Fibroblast of lung (primary cell): ENCODE results near the gene TNFAIP8L3. TPM values are rescaled to one million over a fixed set of nuclear protein-coding genes. Genes with fewer than 3 reads are reported as not detected.

Source experiments
- DNase-seq, 2 donors: peaks; one replicate each; pipeline versions ENCODE4 v3.0.0 to v3.0.0-alpha.2; 2010; ENCODE audit warnings: low read depth in 2 of 2
- H2AFZ ChIP-seq: 2 replicates; pipeline ENCODE4 v1.5.1; 2012; ENCODE audit warnings: low read length, control low read depth, inconsistent platforms
- H3K27ac ChIP-seq: 2 replicates; pipeline ENCODE4 v1.5.1; 2011; ENCODE audit warnings: low read length, control low read depth; ENCODE audit not compliant: insufficient read depth
- H3K27me3 ChIP-seq: 2 replicates; pipeline ENCODE4 v1.5.1; 2011; ENCODE audit warnings: mild to moderate bottlenecking, low read length; ENCODE audit not compliant: control insufficient read depth, insufficient read depth
- H3K36me3 ChIP-seq: 2 replicates; pipeline ENCODE4 v1.5.1; 2011; ENCODE audit warnings: low read length; ENCODE audit not compliant: control insufficient read depth, insufficient read depth
- H3K4me1 ChIP-seq: 2 replicates; pipeline ENCODE4 v1.5.1; 2011; ENCODE audit warnings: low read length; ENCODE audit not compliant: control insufficient read depth, insufficient read depth; ENCODE audit errors: extremely low read depth
- H3K4me2 ChIP-seq: 2 replicates; pipeline ENCODE4 v1.5.1; 2011; ENCODE audit warnings: low read length, control low read depth; ENCODE audit not compliant: insufficient read depth; ENCODE audit errors: extremely low read depth
- H3K4me3 ChIP-seq, 4 experiments: fragments of 200-600 bp in 1 of 4; sonication (generic) in 1 of 4; replicated peaks in 1 of 4; 2 replicates each; pipeline ENCODE4 v1.5.1; 2011 to 2016; ENCODE audit warnings: low read length in 4 of 4, low read depth in 3 of 4, mild to moderate bottlenecking in 3 of 4, control low read depth in 2 of 4, inconsistent platforms in 1 of 4, mixed read lengths in 1 of 4; ENCODE audit not compliant: insufficient read depth in 1 of 4; ENCODE audit errors: control extremely low read depth in 1 of 4
- H3K79me2 ChIP-seq: 2 replicates; pipeline ENCODE4 v1.5.1; 2012; ENCODE audit warnings: mild to moderate bottlenecking, low read length, inconsistent platforms; ENCODE audit not compliant: control insufficient read depth, insufficient read depth
- H3K9ac ChIP-seq: 2 replicates; pipeline ENCODE4 v1.5.1; 2011; ENCODE audit warnings: mild to moderate bottlenecking, low read length, control low read depth; ENCODE audit not compliant: insufficient read depth
- H3K9me3 ChIP-seq: 2 replicates; pipeline ENCODE4 v1.5.1; 2012; ENCODE audit warnings: low read depth, low read length; ENCODE audit not compliant: control insufficient read depth, insufficient read depth
- H4K20me1 ChIP-seq: 2 replicates; pipeline ENCODE4 v1.5.1; 2011; ENCODE audit warnings: low read length; ENCODE audit not compliant: control insufficient read depth, insufficient read depth; ENCODE audit errors: extremely low read depth
- EZH2 ChIP-seq: IDR thresholded peaks from 2 replicates; pipeline ENCODE4 v1.5.1; 2012; ENCODE audit warnings: low read length, control low read depth, mild to moderate bottlenecking; ENCODE audit errors: missing control alignments
- polyA plus RNA-seq, 2 donors: library from polyadenylated mRNA; depleted of rRNA in 1 of 2; stranded (reverse) in 1 of 2; unstranded in 1 of 2; fragments of >200 nt; gene quantifications; 2 replicates each; pipeline ENCODE4 v1.2.1, GENCODE V29; 2011 to 2012; ENCODE audit warnings: missing spikeins in 1 of 2
- total RNA-seq: library from RNA; depleted of rRNA; stranded (reverse); fragments of >200 nt; gene quantifications from 2 replicates; pipeline ENCODE4 v1.2.1, GENCODE V29; 2014
- TF ChIP-seq, protein P1 (sequence below), 2 donors: IDR thresholded peaks in 1 of 2; conservative IDR thresholded peaks in 1 of 2; 1 replicate in 1 of 2; 2 replicates in 1 of 2; pipeline ENCODE4 v1.5.1; 2011 to 2012; ENCODE audit warnings: low read length in 2 of 2, control low read depth in 1 of 2, inconsistent platforms in 1 of 2, low read depth in 1 of 2, mild to moderate bottlenecking in 1 of 2

The TNFAIP8L3 gene
- total and polyA plus RNA-seq, 2 donors (not counting 1 experiment from before 2014, with no cell fraction given) = 0.57 to 10.7 TPM

GRCh38 chr15:51104512-51104911, 9.8 kb upstream of the TNFAIP8L3 start:
- Histone ChIP-seq H3K36me3 (no peaks in the 10 kb centered on the region), H3K79me2 (no peaks in the 10 kb centered on the region), H3K27me3 (peaks cover 6% of the 10 kb centered on the region), H3K27ac (peak overlapping the region; percentile 59), H3K9ac (no peak overlapping the region), H3K4me1 (peaks cover 16% of the 10 kb centered on the region), H4K20me1 (no peaks in the 10 kb centered on the region), H2AFZ (peak overlapping the region; percentile 52), H3K4me3 (peak overlapping the region in 1 of 4 experiments; percentile 19), H3K9me3 (no peaks in the 10 kb centered on the region), H3K4me2 (peak overlapping the region; percentile 60)
- DNase-seq = peak; percentile 65 to 94
- no peak for TF ChIP-seq EZH2
- TF ChIP-seq, protein P1, sequence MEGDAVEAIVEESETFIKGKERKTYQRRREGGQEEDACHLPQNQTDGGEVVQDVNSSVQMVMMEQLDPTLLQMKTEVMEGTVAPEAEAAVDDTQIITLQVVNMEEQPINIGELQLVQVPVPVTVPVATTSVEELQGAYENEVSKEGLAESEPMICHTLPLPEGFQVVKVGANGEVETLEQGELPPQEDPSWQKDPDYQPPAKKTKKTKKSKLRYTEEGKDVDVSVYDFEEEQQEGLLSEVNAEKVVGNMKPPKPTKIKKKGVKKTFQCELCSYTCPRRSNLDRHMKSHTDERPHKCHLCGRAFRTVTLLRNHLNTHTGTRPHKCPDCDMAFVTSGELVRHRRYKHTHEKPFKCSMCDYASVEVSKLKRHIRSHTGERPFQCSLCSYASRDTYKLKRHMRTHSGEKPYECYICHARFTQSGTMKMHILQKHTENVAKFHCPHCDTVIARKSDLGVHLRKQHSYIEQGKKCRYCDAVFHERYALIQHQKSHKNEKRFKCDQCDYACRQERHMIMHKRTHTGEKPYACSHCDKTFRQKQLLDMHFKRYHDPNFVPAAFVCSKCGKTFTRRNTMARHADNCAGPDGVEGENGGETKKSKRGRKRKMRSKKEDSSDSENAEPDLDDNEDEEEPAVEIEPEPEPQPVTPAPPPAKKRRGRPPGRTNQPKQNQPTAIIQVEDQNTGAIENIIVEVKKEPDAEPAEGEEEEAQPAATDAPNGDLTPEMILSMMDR (conservative IDR thresholded peaks at IDR 0.05 in 1 of 2, IDR thresholded peaks at IDR 0.05 in 1 of 2; ENCODE audit: low read depth in 1 of 2, low read length in 2 of 2) = no peak

DNA sequence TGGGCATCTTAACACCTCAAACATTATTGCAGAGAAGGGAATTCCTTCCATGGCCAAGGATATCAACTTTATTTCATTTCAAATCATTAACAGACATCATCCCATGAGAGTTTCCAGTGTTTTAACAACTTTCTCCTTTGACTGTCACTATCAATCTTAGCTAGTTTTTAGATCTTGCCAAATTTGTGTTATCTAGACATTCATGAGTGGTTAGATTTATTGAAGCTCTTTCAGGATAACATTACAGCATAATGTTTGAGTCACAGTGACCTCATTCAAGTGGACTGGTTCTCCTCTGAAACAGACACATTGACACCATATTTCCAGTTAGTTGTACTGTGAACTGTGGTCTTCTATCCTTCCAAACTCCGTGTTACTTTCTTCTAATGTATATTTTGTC, 8.6 kb upstream of the TNFAIP8L3 start:
- Histone ChIP-seq H3K4me2 (no peak overlapping the region), H2AFZ (no peak overlapping the region), H3K4me1 (peaks cover 11% of the 10 kb centered on the region), H3K27me3 (peaks cover 10% of the 10 kb centered on the region), H3K9me3 (no peaks in the 10 kb centered on the region), H3K4me3 (no peak overlapping the region), H3K79me2 (no peaks in the 10 kb centered on the region), H3K27ac (no peak overlapping the region), H3K36me3 (no peaks in the 10 kb centered on the region), H3K9ac (no peak overlapping the region), H4K20me1 (no peaks in the 10 kb centered on the region)
- TF ChIP-seq EZH2 = no peak
- TF ChIP-seq, protein P1 (conservative IDR thresholded peaks at IDR 0.05 in 1 of 2, IDR thresholded peaks at IDR 0.05 in 1 of 2; ENCODE audit: low read depth in 1 of 2, low read length in 2 of 2) = no peak
- DNase-seq = peak; percentile 89 to 95

DNA sequence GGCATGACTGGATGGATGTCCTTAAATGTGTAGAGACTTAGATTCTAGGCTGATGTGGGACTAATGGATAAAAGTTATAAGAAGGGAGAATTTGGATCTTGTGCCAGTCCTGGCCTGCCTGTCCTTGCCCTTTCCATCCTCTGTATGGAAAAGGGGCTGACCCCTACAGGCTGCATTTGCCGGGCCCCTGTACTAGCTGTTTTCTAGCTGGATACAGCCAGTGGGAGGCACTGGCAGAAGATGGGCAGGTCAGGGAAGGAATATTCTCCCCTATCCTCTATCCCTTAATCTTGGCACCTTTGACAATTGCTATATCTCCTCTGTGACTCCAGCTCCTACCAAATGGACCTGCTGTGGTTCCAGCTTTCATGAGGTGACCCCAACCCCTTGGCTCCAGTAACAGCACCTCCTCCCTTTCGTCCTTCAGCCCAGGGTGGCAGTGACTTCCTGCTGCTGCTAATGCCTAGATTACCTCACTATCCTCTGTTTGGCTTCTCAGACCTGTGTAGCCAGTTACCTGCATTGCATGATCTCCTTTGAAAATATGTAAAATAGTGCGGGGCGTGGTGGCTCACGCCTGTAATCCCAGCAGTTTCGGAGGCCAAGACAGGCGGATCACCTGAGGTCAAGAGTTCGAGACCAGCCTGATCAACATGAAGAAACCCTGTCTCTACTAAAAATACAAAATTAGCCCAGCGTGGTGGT, 6.2 kb upstream of the TNFAIP8L3 start:
- Histone ChIP-seq H3K4me2 (no peak overlapping the region), H3K4me3 (no peak overlapping the region), H4K20me1 (no peaks in the 10 kb centered on the region), H3K27me3 (peaks cover 14% of the 10 kb centered on the region), H3K9ac (no peak overlapping the region), H3K9me3 (no peaks in the 10 kb centered on the region), H3K36me3 (no peaks in the 10 kb centered on the region), H3K4me1 (peaks cover 13% of the 10 kb centered on the region), H3K27ac (no peak overlapping the region), H3K79me2 (no peaks in the 10 kb centered on the region), H2AFZ (no peak overlapping the region)
- TF ChIP-seq, protein P1 (conservative IDR thresholded peaks at IDR 0.05 in 1 of 2, IDR thresholded peaks at IDR 0.05 in 1 of 2; ENCODE audit: low read depth in 1 of 2, low read length in 2 of 2) = no peak
- TF ChIP-seq EZH2 = no peak
- DNase-seq = no peak
